SK-N-SH treated with all-trans-retinoic acid at 6 μM for 48 hours (cell line): ENCODE data around the gene RMND1.

Source experiments
- CSDC2 ChIP-seq: fragments of 250-450 bp; sonication (Bioruptor Pico); IDR thresholded peaks from 2 replicates; pipeline ENCODE4 v1.5.0; 2020; ENCODE audit warnings: mild to moderate bottlenecking, moderate library complexity
- CSRNP3 ChIP-seq: fragments of 250-450 bp; sonication (Bioruptor Pico); IDR thresholded peaks from 2 replicates; pipeline ENCODE4 v1.5.1; 2021; ENCODE audit warnings: mild to moderate bottlenecking, moderate library complexity
- GLIS3 ChIP-seq: fragments of 250-450 bp; sonication (Bioruptor Pico); IDR thresholded peaks from 2 replicates; pipeline ENCODE4 v1.5.0; 2020; ENCODE audit warnings: mild to moderate bottlenecking, moderate library complexity
- PATZ1 ChIP-seq: fragments of 250-450 bp; sonication (Bioruptor Pico); IDR thresholded peaks from 2 replicates; pipeline ENCODE4 v1.8.0; 2020; ENCODE audit warnings: mild to moderate bottlenecking, moderate library complexity, borderline replicate concordance
- PPARA ChIP-seq: fragments of 250-450 bp; sonication (Bioruptor Pico); IDR thresholded peaks from 2 replicates; pipeline ENCODE4 v1.5.0; 2020; ENCODE audit warnings: mild to moderate bottlenecking, borderline replicate concordance
- RARB ChIP-seq: fragments of 250-450 bp; sonication (Bioruptor Pico); IDR thresholded peaks from 2 replicates; pipeline ENCODE4 v1.8.0; 2021; ENCODE audit warnings: mild to moderate bottlenecking, moderate library complexity
- SNAI2 ChIP-seq: fragments of 250-450 bp; sonication (Bioruptor Pico); IDR thresholded peaks from 2 replicates; pipeline ENCODE4 v1.5.0; 2020; ENCODE audit warnings: mild to moderate bottlenecking, moderate library complexity
- TCF4 ChIP-seq: fragments of 250-450 bp; sonication (Bioruptor Pico); IDR thresholded peaks from 2 replicates; pipeline ENCODE4 v1.8.0; 2021; ENCODE audit warnings: mild to moderate bottlenecking, moderate library complexity, borderline replicate concordance
- ZFP3 ChIP-seq: fragments of 250-450 bp; sonication (Bioruptor Pico); IDR thresholded peaks from 2 replicates; pipeline ENCODE4 v1.5.0; 2020; ENCODE audit warnings: mild to moderate bottlenecking, moderate library complexity
- ZNF70 ChIP-seq: fragments of 450-650 bp; formaldehyde crosslinking; IDR thresholded peaks from 2 replicates; pipeline ENCODE4 v1.5.0; 2020; ENCODE audit warnings: mild to moderate bottlenecking, moderate library complexity
- ZNF8 ChIP-seq: fragments of 450-650 bp; formaldehyde crosslinking; IDR thresholded peaks from 2 replicates; pipeline ENCODE4 v1.5.0; 2020; ENCODE audit warnings: mild to moderate bottlenecking, moderate library complexity

- no peak for TF ChIP-seq CSRNP3 (CRISPR knock-in tag)
- TF ChIP-seq CSDC2 (CRISPR knock-in tag): no peak
- TF ChIP-seq ZNF8 (CRISPR knock-in tag): no peak
- no peak for TF ChIP-seq GLIS3 (CRISPR knock-in tag)
- no peak for TF ChIP-seq ZNF70
- no peak for TF ChIP-seq PATZ1
- TF ChIP-seq PPARA (CRISPR knock-in tag): no peak
- TF ChIP-seq TCF4: no peak
- no peak for TF ChIP-seq SNAI2 (CRISPR knock-in tag)
- no peak for TF ChIP-seq ZFP3 (CRISPR knock-in tag)
- TF ChIP-seq RARB (CRISPR knock-in tag): no peak
Observed at GRCh38 chr6:151430886-151431285, 21.0 kb downstream of the RMND1 start.
